Adrenal gland (tissue), 5 donors: ENCODE data around the gene ORMDL3.

Source experiments
- CTCF ChIP-seq, 6 experiments: fragments of 450-650 bp in 4 of 6; fragments of 200-600 bp in 2 of 6; sonication (generic) in 1 of 6; IDR thresholded peaks; 1 replicate in 5 of 6; 2 replicates in 1 of 6; pipeline versions ENCODE4 v1.5.1 to v1.8.0; 2016 to 2021; ENCODE audit warnings: antibody characterized with exemption in 6 of 6, mild to moderate bottlenecking in 2 of 6, moderate library complexity in 1 of 6
- POLR2A ChIP-seq, 2 donors: fragments of 450-650 bp; IDR thresholded peaks; one replicate each; pipeline ENCODE4 v1.6.1; 2017; ENCODE audit warnings: antibody characterized with exemption in 2 of 2, mild to moderate bottlenecking in 2 of 2, moderate library complexity in 1 of 2
- donor health status: DM: no; HTN: no; CAD: no.

- TF ChIP-seq CTCF (IDR thresholded peaks at IDR 0.05) (no peak), POLR2A (IDR thresholded peaks at IDR 0.05) (no peak)
Measured at GRCh38 chr17:39962642-39963220, 35.3 kb upstream of the ORMDL3 start, which contains the start of gene GSDMA.
